GM18507 (cell line): ENCODE measurements around the gene DHRS1.

Experiments
- DNase-seq: peaks from one replicate; pipeline ENCODE4 v3.0.0; 2011; ENCODE audit warnings: low read depth; ENCODE audit not compliant: insufficient read length; ENCODE audit errors: extremely low spot score
- FAIRE-seq: peaks from 2 replicates; lab custom pipeline; 2011; peaks lifted over from hg19 to GRCh38; lab: Jason Lieb, UNC

Gene DHRS1

GRCh38 chr14:24299255-24300191 is at the start of gene DHRS1, which contains the start of gene NOP9:
TSS of gene DHRS1 (minus strand) at chr14:24299780. CDS start at chr14:24299106, 674 bp downstream.
TSS of gene NOP9 (plus strand) at chr14:24299850. CDS start at chr14:24299955, 105 bp downstream.
- peak; percentile 94 for FAIRE-seq

DNA sequence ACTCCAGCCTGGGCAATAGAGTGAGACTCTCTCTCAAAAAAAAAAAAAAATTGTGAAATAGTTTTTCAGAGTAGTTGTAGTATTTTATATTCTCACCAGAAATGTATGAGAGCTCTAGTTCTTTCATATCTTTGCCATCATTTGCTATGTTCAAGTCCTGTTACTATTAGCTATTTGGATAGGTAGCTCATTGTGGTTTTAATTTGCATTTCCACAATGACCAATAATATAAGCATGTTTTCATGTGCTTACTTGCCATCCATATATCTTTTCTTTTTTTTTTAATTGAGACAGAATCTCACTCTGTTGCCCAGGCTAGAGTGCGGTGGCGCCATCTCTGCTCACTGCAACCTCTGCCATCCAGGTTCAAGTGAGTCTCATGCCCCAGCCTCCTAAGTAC is 48.6 kb upstream of the DHRS1 start:
- FAIRE-seq (no peak), DNase-seq (no peak)

More at GRCh38 chr14:24299255-24300191, at the start of gene DHRS1, which contains the start of gene NOP9:
- peak; percentile 96 for DNase-seq

DNA sequence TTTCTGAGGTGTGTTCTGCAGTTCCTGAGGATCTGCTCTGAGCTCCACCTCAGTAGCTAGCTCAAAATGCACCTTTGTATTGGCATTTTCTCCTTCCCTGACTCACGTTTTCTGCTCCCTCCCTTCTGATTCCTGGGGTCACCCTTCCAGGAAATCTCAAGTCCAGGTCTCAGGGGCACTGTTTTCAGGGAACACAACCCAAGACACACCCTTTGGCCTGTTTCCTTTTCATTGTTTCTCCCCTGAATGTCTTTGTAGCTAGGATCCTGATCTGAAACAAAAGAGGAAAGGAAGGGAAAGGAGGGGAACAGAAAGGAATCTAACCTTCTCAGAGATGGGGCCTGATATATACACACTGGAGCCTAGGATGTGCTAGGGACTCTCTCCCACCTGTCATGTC is 47.6 kb upstream of the DHRS1 start:
- FAIRE-seq, result no peak

DNA sequence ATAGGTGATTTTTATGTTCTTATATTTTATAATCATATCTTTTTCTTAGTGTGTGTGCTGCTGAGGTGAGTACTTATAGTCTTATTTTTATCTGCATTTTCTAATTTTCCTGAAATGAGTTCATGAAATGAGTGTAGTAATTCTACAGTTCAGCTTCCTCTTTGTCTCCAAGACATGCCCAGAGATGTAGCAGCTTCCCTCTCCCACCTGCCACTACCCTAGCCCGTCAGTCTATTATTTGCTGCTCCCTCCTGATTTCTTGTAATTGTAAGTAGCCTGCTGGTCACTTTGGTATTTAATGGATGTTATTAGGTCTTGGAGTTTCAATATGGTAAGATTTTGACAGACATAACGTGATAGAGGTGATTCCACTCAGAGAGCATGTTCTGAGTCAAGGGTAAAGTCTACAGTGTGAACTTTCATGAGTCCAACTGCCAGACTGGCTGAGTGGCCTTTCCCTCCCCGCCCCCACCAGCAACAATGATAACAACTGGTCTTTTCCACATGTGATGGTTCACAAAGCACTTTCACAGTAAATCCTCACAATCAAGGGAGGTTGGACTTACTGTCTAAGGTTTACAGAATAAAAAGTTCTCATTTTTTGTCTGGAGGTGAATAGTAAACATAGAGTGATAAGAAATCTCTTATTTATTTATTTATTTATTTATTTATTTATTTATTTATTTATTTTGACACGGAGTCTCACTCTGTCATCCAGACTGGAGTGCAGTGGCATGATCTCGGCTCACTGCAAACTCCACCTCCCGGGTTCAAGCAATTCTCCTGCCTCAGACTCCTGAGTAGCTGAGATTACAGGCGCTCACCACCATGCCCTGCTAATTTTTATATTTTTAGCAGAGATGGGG is 44.4 kb upstream of the DHRS1 start:
- FAIRE-seq (no peak), DNase-seq (no peak)

More for the DNA sequence above, 47.6 kb upstream of the DHRS1 start:
- no peak for DNase-seq

DNA sequence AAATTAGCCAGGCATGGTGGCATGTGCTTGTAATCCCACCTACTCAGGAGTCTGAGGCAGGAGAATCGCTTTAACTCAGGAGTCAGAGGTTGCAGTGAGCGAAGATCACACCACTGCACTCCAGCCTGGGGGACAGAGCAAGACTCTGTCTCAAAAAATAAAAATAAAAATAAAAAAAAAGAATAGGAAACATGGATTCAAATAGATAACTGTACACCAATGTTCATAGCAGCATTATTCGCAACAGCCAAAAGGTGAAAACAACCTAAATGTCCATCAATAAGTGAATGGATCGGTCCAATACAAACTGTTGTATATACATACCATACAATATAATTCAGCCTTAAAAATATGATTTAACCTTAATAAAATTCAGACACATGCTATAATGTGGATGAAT is 43.3 kb upstream of the DHRS1 start:
- FAIRE-seq (no peak), DNase-seq (no peak)

- FAIRE-seq, result no peak
- no peak for DNase-seq
Observed at GRCh38 chr14:24340606-24341005, 41.0 kb upstream of the DHRS1 start.

DNA sequence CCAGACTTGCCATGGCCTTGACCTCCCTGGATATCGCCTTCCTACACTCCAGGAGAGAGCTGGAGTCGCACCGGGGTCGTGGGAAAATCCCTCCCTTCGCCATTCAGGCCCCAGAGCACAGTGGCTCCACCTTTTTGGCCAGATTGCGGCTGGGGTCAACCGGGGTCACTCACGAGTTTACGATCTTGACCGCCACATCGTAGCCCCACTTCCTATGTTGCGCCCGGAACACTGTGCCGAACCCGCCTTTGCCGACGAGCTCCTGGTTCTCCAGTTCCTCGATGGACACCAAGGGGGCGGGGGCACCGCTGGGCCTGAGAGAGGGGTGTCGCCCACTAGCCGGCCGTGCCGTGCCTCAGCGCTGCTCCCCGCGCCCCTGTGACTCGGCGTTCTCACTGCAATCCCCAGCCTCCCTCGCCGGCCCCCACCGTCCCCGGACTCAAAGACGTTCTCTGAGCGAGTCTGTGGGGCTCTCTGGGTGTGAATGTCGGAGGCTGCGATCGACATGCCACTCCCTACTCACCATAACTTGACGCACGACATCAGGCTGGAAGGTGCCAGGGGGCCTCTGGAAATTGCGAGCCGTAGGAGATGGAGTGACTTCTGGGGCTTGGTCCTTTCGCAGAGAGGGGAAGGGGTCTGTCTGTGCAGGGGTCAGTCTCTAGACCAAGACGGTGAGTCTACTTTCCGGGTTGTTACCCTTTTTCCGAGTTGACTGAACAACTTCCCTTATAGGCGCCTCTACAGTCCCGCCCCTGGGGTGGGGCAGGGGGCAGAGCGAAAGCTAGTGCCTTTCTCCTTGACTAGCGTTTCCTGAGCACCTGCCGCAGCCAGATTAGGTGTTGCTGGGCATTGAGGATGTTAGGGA is 39.9 kb upstream of the DHRS1 start, which contains the start of gene RIPK3:
RIPK3 (minus strand) TSS at position 708 of the 868 bp plus-strand sequence; CDS start at position 543, 165 bp downstream.
- peak; percentile 70 for DNase-seq
- peak; percentile 93 for FAIRE-seq

- DNase-seq, result no peak
- no peak for FAIRE-seq
Observed at GRCh38 chr14:24338843-24339242, 39.3 kb upstream of the DHRS1 start.

DNA sequence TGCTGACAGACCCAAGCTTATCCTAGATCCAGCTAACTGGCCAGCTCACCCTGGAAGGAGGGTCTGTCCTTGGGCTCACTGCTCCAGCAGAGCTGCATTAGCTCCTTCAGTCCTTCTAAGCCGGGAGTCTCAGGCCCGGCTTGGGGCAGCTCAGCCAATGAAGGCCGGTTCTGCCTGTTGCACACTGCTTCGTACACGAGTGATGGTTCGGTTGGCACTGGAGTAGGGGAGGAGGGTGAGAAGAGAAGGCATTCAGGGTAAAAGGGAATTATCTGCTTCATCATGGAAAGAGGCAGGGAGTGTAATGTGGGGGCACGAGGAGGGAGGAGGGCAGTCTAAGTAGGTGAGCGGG is 38.2 kb upstream of the DHRS1 start:
- no peak for FAIRE-seq

DNA sequence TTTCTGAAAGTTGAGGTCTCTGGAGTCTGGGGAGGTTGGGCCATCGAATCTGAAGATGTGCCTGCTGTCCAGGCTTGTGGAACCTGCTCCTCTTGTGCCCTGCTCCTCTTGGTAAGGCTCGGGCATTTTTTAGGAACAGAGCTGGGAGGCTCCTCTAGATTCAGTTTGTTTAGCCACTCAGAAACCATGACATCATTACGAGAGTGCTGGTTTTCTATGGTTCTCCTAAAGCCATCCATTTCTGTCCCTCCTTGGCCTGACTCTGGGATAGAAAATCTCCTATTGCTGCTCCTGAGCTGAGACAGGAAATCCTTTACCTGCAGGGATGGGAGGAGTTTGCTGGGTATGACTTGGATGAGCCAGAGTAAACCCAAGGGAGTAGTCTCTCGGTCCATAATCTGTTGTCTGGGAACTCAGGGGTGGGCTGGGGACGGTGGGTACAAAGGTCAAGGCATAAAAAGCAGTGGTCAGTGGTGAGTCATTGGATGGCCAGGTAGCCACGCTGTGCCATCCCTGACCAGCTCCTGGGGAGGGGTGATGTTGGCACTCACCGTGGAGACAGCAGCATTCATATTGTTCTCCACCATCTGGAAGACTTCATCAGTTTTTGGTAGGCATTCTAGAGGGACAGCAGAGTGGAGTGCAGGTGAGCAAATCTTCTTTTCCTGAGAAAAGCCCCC is 37.7 kb upstream of the DHRS1 start:
- FAIRE-seq, result no peak
- no peak for DNase-seq

More for the DNA sequence above, 38.2 kb upstream of the DHRS1 start:
- DNase-seq, result no peak

DNA sequence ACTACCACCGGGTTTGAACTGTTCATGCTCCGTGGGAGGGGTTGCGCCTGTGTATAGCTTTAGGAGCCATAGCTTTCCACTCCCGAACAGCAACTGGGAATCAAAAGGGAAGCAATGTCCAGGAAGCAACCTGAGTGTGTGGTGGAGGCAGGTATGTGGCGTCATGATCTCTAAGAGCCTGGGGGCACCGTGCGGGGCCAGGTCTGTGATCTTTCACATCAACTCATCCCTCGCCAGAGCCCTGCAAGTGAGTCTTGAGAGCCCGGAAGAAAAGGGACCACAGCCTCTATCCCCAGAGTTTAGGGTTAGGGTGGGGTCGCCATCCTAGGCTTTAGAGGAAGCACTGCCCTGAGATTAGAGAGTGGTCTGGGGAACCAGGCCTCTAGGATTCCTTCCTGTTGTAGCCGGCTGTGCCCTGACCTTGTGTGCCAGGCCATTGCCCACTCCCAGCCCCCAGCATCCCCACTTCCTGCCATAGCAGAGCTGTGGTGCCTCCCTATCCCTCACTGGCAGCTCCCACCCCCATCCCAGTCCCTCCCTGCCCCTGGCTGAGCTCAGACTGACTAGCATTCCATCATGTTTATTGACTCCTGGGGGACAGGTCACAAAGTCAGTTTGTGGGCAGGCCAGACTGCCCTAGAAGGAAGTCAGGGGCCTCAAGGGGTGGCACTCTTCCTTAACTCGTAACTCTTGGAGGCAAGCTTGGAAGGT is 36.0 kb upstream of the DHRS1 start:
- no peak for DNase-seq

DNA sequence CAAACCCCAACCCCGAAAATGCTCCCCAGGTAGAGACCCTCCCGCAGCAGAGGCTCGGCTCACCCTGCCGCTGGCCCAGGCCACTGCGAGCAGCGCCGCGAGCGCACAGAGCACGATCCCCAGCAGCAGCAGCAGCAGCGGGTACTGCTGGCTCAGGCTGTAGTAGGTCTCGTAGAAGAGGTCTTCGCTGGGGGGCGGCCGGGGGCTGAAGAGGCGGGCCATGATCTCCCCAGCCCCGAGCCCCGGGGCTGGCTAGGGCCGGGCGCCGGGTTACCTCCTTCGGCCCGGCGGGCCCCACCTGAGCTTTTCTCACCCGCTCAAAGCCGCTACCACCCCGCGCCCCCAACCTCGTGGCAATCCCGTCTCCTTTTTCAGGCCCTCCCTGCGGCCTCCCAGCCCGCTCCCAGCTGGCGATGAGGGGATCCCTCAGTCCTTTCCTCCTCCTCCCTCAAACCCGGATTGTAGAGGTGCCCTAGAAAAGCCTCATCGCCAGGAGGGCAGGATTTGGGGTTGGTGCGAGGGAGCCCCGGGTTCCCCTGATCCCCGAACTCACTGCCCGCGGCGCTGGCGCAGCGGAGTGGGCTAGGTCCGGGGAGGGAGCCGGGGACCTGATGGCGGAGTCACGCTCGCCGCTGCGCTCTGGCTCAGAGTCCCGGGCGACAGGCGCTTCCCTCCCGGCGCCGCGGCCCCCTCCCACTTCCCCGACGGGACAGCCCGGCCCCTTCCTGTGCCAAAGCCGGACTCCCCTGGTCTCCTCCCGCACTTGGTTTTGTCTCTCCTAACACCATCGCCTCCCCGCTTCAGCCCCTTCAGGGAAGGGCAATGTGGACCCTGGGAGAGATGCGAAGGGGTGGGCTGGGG is 35.1 kb upstream of the DHRS1 start, which contains the start of gene ADCY4:
ADCY4 (minus strand) TSS at position 641 of the 861 bp plus-strand sequence; CDS start at position 222, 419 bp downstream.
- FAIRE-seq (no peak), DNase-seq (no peak)

More for the DNA sequence above, 36.0 kb upstream of the DHRS1 start:
- no peak for FAIRE-seq

DNA sequence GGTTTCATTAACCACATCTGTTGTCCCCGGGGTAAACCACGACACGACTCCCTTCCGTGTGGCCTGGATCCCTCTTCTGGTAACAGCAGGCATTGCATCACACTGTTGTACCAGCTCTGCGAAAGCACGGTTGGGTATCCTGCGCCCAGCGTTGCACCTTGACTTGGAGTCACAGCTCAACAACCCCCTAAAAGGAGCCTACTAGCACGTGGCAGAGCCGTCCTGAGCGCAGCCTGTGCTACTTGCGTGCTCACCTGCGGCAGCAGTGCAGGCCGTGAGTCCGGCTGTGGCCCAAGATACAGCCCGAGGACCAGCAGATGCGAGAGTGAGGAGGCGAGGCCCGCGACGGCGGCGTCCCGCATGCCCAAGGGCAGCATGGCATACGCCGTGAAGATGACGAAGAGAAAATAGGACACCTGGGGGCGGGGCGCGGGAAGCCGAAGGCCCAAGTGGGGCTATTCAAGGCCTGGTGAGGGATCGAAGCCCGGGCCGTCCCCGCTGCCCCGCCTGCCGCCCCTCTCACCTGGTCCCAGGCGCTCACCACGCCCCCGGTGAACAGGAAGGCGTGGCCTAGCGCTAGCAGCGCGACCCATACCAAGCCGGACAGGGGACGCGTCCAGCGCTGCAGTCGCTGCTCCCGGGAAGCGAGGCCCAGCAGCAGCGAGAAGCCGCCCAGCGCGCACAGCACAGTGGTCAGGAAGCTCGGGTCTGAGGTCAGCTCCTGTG is 32.9 kb upstream of the DHRS1 start:
- peak; percentile 95 for FAIRE-seq

DNA sequence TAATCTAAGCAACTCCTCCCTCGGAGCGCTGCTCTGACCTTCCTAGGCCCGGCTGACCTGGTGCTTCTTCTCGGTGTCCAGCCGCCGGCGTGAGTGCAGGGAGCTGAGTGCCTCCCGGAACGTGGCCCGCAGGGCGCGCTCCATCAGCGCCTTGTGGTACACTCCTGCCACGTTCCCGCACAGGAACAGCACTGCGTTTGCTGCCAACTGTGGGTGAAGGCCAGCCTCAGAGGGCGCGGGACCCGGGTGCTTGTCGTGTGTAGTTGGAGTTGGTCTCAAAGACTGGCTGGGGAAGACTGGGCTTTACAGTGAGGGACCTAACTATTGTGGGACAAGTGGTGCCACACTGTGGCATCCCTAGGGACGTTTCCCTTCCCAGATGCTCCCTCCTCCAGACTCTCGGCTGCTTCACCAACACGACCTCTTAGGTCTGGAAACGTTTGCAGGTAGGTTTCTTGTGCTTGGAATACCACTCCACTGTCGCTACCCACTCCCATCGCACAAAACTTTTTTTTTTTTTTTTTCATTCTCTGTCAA is 32.2 kb upstream of the DHRS1 start:
- DNase-seq, result no peak
- no peak for FAIRE-seq

More for the DNA sequence above, 32.9 kb upstream of the DHRS1 start:
- peak; percentile 86 for DNase-seq

DNA sequence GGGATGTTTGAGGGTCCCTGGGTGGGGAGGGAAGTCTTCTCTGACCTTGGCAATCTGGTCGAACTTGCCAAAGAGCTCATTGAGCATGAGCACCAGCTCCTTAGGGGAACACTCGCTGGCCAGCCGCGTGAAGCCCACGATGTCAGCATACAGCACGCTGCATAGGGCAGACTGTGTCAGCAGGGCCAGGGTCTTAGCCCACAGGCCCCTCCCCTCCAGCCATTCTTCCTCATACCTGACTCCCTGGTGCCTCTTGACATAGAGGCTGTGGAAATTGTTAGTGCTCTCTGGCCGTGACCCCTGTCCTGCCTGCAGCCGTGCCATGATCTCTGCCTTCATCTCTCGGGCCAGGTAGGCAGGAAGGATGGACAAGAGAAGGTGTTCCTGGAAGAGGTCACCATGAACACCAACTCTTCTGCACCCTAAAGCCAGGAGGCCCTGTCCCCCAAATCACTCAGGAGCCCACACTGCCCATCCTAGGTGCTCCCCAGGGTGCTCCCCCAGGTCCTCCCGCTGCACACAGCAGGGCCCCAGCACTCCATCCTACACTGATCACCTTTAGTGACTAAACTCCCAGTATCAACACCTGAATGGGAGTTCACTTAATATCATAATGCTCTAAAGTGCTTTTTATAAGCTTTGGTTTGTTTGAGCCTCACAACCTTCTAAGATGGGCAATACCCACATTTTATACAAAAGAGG is 31.5 kb upstream of the DHRS1 start:
- DNase-seq, result no peak
- no peak for FAIRE-seq
